ENCODE results near the gene ATP10D.

DNA sequence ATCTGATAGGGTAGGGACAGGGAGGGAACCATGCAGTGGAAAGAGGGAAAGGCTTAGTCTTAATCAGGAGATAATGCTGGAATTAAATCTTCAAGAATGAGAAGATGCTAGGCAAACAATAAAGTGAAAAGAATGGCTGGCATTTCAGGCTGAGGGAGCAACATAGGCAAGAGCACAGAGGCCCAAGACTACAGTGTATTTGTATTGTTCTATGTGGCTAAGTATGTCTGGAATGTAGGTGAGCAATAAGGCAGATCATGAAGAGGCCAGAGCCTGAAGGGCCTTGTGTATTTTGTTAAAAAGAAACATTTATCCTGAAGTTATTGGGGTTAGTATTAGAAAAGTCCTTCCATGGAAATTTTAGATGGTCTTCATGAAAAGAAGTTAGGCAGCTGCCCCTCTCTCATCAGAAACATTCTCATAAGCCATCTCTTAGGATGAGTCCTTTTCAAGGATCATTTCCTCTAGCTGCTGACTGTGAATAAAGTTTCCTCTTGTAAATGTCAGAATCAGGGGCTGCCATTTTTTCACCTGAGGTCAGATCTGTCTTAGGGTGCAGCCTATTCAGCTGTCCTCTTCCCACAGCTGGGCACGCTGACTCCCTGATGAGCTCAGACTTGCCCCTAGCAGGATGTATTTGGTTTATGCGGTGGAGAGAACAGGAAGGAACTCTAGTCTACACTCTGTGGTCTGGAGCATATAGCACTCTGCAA lies 46.3 kb downstream of the ATP10D start:
- TF ChIP-seq, protein P1, sequence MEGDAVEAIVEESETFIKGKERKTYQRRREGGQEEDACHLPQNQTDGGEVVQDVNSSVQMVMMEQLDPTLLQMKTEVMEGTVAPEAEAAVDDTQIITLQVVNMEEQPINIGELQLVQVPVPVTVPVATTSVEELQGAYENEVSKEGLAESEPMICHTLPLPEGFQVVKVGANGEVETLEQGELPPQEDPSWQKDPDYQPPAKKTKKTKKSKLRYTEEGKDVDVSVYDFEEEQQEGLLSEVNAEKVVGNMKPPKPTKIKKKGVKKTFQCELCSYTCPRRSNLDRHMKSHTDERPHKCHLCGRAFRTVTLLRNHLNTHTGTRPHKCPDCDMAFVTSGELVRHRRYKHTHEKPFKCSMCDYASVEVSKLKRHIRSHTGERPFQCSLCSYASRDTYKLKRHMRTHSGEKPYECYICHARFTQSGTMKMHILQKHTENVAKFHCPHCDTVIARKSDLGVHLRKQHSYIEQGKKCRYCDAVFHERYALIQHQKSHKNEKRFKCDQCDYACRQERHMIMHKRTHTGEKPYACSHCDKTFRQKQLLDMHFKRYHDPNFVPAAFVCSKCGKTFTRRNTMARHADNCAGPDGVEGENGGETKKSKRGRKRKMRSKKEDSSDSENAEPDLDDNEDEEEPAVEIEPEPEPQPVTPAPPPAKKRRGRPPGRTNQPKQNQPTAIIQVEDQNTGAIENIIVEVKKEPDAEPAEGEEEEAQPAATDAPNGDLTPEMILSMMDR (IDR thresholded peaks at IDR 0.05) = no peak
- no peak for TF ChIP-seq POLR2A (IDR thresholded peaks at IDR 0.05)

Measured in lower leg skin (tissue), 3 donors.